ENCODE results near the gene POU2AF3. TPM values are rescaled to one million over a fixed set of nuclear protein-coding genes. Genes with fewer than 3 reads are reported as not detected.

Gene POU2AF3
- total RNA-seq, 4 donors from 2014 or later, result 6.0 to 9.6 (median 7.1) TPM

DNA sequence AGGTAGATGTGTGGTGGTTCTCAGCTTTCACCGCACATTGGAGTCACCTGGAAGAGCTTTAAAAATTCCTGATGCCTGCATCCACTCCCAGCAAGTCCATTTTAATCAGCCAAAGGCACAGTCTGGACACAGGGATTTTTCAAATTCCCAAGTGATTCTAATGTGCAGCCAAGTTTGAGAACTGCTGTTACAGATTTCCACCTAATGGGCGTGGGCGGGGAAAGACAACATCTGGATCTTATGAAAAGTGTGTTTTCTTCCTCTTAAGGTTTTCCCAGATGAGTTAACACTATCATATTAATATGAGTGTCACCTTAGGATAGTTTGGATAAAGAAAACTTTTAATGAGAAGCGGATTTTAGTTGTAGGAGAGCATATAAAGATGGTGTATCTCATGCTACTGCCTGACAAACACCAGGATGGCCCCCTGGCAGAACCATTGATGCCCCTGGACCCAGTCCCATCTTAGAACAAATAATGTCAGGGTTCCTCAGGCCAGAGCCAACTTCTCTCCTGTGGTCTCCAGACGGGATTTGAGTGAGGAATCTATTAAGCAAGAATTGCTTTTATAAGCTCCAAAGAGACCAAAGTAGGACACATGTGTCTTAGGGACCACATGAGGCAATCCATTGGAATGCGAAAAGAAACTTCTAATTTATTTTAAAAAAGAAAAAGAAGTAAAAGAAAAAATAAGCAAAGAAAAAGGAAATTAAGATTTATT, 48.8 kb downstream of the POU2AF3 start:
- intact Hi-C loops (cut with DNase I; ENCODE audit: low total_unique reads) (no loop called here), in situ Hi-C loops (cut with MboI; ENCODE audit: low pct_ligation_motif_present in 1 of 4, low pct_unique_long_range_greater_than_20kb in 1 of 4, low sequenced_read_pairs in 3 of 4) (no loop called here)
- no peaks in the 10 kb centered on the region for H3K36me3 ChIP-seq
- TF ChIP-seq, protein P1, sequence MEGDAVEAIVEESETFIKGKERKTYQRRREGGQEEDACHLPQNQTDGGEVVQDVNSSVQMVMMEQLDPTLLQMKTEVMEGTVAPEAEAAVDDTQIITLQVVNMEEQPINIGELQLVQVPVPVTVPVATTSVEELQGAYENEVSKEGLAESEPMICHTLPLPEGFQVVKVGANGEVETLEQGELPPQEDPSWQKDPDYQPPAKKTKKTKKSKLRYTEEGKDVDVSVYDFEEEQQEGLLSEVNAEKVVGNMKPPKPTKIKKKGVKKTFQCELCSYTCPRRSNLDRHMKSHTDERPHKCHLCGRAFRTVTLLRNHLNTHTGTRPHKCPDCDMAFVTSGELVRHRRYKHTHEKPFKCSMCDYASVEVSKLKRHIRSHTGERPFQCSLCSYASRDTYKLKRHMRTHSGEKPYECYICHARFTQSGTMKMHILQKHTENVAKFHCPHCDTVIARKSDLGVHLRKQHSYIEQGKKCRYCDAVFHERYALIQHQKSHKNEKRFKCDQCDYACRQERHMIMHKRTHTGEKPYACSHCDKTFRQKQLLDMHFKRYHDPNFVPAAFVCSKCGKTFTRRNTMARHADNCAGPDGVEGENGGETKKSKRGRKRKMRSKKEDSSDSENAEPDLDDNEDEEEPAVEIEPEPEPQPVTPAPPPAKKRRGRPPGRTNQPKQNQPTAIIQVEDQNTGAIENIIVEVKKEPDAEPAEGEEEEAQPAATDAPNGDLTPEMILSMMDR (IDR thresholded peaks at IDR 0.05), result no peak
- no peak for TF ChIP-seq POLR2AphosphoS5 (IDR thresholded peaks at IDR 0.05)
- no peak for TF ChIP-seq POLR2A (IDR thresholded peaks at IDR 0.05)
- no peak for TF ChIP-seq EP300 (IDR thresholded peaks at IDR 0.05; ENCODE audit: low read depth)
- H3K27ac ChIP-seq, result no peak overlapping the region
- H3K27me3 ChIP-seq, result no peaks in the 10 kb centered on the region
- no peaks in the 10 kb centered on the region for H3K9me3 ChIP-seq
- H3K4me3 ChIP-seq, result no peak overlapping the region
- no peaks in the 10 kb centered on the region for H3K4me1 ChIP-seq
- no peak for DNase-seq
- 76 to 93% methylated on average over 2 to 6 of the region's 6 CpGs for WGBS, 2 donors (ENCODE audit: low coverage in 1 of 2)

- Histone ChIP-seq H3K4me1 (no peaks in the 10 kb centered on the region), H3K36me3 (no peaks in the 10 kb centered on the region), H3K27ac (no peak overlapping the region), H3K4me3 (no peak overlapping the region), H3K27me3 (no peaks in the 10 kb centered on the region), H3K9me3 (no peaks in the 10 kb centered on the region)
- DNase-seq, result no peak
- TF ChIP-seq POLR2AphosphoS5 (IDR thresholded peaks at IDR 0.05) (no peak), EP300 (IDR thresholded peaks at IDR 0.05; ENCODE audit: low read depth) (no peak), POLR2A (IDR thresholded peaks at IDR 0.05) (no peak)
- TF ChIP-seq, protein P1 (IDR thresholded peaks at IDR 0.05), result no peak
- in situ Hi-C loops (cut with MboI; ENCODE audit: low pct_ligation_motif_present in 1 of 4, low pct_unique_long_range_greater_than_20kb in 1 of 4, low sequenced_read_pairs in 3 of 4) (no loop called here), intact Hi-C loops (cut with DNase I; ENCODE audit: low total_unique reads) (no loop called here)
- 87% methylated on average over 3 of the region's 3 CpGs; no CpG with 5 or more reads in 1 of the 2 donors for WGBS, 2 donors (ENCODE audit: low coverage in 1 of 2)
Measured at GRCh38 chr11:111347723-111348115, 49.4 kb downstream of the POU2AF3 start.

- H3K27ac ChIP-seq, result no peak overlapping the region
- TF ChIP-seq POLR2AphosphoS5 (IDR thresholded peaks at IDR 0.05) (no peak), POLR2A (IDR thresholded peaks at IDR 0.05) (no peak), EP300 (IDR thresholded peaks at IDR 0.05; ENCODE audit: low read depth) (no peak)
- TF ChIP-seq, protein P1 (IDR thresholded peaks at IDR 0.05), result no peak
- H3K4me3 ChIP-seq, result no peak overlapping the region
- 66 to 92% methylated on average over 3 of the region's 3 CpGs for WGBS, 2 donors (ENCODE audit: low coverage in 1 of 2)
- no peaks in the 10 kb centered on the region for H3K27me3 ChIP-seq
- intact Hi-C loops (cut with DNase I; ENCODE audit: low total_unique reads) (no loop called here), in situ Hi-C loops (cut with MboI; ENCODE audit: low pct_ligation_motif_present in 1 of 4, low pct_unique_long_range_greater_than_20kb in 1 of 4, low sequenced_read_pairs in 3 of 4) (no loop called here)
- no peaks in the 10 kb centered on the region for H3K9me3 ChIP-seq
- no peak for DNase-seq
- no peaks in the 10 kb centered on the region for H3K36me3 ChIP-seq
- H3K4me1 ChIP-seq, result peaks cover 0 to 2% (median 0%) of the 10 kb centered on the region in 4 donors
Measured at GRCh38 chr11:111348147-111348546, 49.8 kb downstream of the POU2AF3 start.

GRCh38 chr11:111349191-111349695, 50.9 kb downstream of the POU2AF3 start:
- H3K36me3 ChIP-seq, result no peaks in the 10 kb centered on the region
- peaks cover 0 to 13% (median 0%) of the 10 kb centered on the region in 4 donors for H3K4me1 ChIP-seq
- no peak overlapping the region for H3K4me3 ChIP-seq
- intact Hi-C loops (cut with DNase I; ENCODE audit: low total_unique reads), result no loop called here
- H3K27ac ChIP-seq, result no peak overlapping the region
- no peak for DNase-seq
- TF ChIP-seq POLR2AphosphoS5 (IDR thresholded peaks at IDR 0.05) (no peak), EP300 (IDR thresholded peaks at IDR 0.05; ENCODE audit: low read depth) (no peak), POLR2A (IDR thresholded peaks at IDR 0.05) (no peak)
- TF ChIP-seq, protein P1 (IDR thresholded peaks at IDR 0.05), result no peak
- no peaks in the 10 kb centered on the region for H3K9me3 ChIP-seq
- 61 to 92% methylated on average over 2 of the region's 2 CpGs for WGBS, 2 donors (ENCODE audit: low coverage in 1 of 2)
- no peaks in the 10 kb centered on the region for H3K27me3 ChIP-seq
- in situ Hi-C loops (cut with MboI; ENCODE audit: low pct_ligation_motif_present in 1 of 4, low pct_unique_long_range_greater_than_20kb in 1 of 4, low sequenced_read_pairs in 3 of 4), result no loop called here
